CD14-positive monocyte (primary cell): ENCODE data around the gene DLGAP4. TPM values are rescaled to one million over a fixed set of nuclear protein-coding genes. Genes with fewer than 3 reads are reported as not detected.

Source experiments
- DNase-seq, 3 donors: peaks; one replicate each; pipeline ENCODE4 v3.0.0-alpha.2; 2011 to 2022
- H2AFZ ChIP-seq: 2 replicates; pipeline ENCODE4 v1.6.0; 2012; ENCODE audit warnings: mild to moderate bottlenecking, low read depth, low read length, inconsistent platforms; ENCODE audit not compliant: insufficient read depth, poor library complexity, severe bottlenecking
- H3K27ac ChIP-seq, 2 donors: 1 replicate in 1 of 2; 2 replicates in 1 of 2; pipeline ENCODE4 v1.5.1; 2012 to 2013; ENCODE audit warnings: low read length in 2 of 2, control low read depth in 1 of 2, inconsistent platforms in 1 of 2, low read depth in 1 of 2, mild to moderate bottlenecking in 1 of 2
- H3K27me3 ChIP-seq, 2 donors: one replicate each; pipeline versions ENCODE4 v1.6.0 to v1.6.1; 2011 to 2013; ENCODE audit warnings: low read length in 2 of 2; ENCODE audit not compliant: control insufficient read depth in 2 of 2, insufficient read depth in 2 of 2
- H3K36me3 ChIP-seq, 2 donors: replicated peaks in 1 of 2; 1 replicate in 1 of 2; 2 replicates in 1 of 2; pipeline versions ENCODE4 v1.5.1 to v1.6.1; 2012 to 2013; ENCODE audit warnings: low read length in 2 of 2, control low read depth in 1 of 2, inconsistent platforms in 1 of 2, mild to moderate bottlenecking in 1 of 2; ENCODE audit not compliant: insufficient read depth in 2 of 2, control insufficient read depth in 1 of 2
- H3K4me1 ChIP-seq, 2 donors: 1 replicate in 1 of 2; 2 replicates in 1 of 2; pipeline versions ENCODE4 v1.5.1 to v1.6.1; 2012 to 2013; ENCODE audit warnings: low read length in 2 of 2, control low read depth in 1 of 2, inconsistent platforms in 1 of 2, mild to moderate bottlenecking in 1 of 2, moderate library complexity in 1 of 2; ENCODE audit not compliant: insufficient read depth in 2 of 2, control insufficient read depth in 1 of 2
- H3K4me2 ChIP-seq: replicated peaks from 2 replicates; pipeline ENCODE3; 2012; ENCODE audit warnings: low read length, moderate library complexity, mild to moderate bottlenecking; ENCODE audit not compliant: poor library complexity, severe bottlenecking; ENCODE audit errors: extremely low read depth
- H3K4me3 ChIP-seq, 3 experiments: fragments of 200-600 bp in 1 of 3; sonication (generic) in 1 of 3; replicated peaks in 1 of 3; 1 replicate in 2 of 3; 2 replicates in 1 of 3; pipeline ENCODE4 v1.5.1; 2011 to 2013; ENCODE audit warnings: low read length in 3 of 3, mild to moderate bottlenecking in 3 of 3, control low read depth in 2 of 3, low read depth in 2 of 3, inconsistent platforms in 1 of 3, moderate library complexity in 1 of 3
- H3K79me2 ChIP-seq: 2 replicates; pipeline ENCODE4 v1.6.0; 2012; ENCODE audit warnings: mild to moderate bottlenecking, control low read depth, inconsistent platforms, low read length, moderate library complexity; ENCODE audit not compliant: insufficient read depth
- H3K9ac ChIP-seq: 2 replicates; pipeline ENCODE4 v1.6.0; 2017; ENCODE audit warnings: low read length, mild to moderate bottlenecking; ENCODE audit not compliant: insufficient read depth, poor library complexity, severe bottlenecking
- H3K9me3 ChIP-seq, 2 donors: replicated peaks in 1 of 2; 1 replicate in 1 of 2; 2 replicates in 1 of 2; pipeline versions ENCODE4 v1.5.1 to v1.6.1; 2012 to 2013; ENCODE audit warnings: low read length in 2 of 2, control low read depth in 1 of 2; ENCODE audit not compliant: control insufficient read depth in 1 of 2, insufficient read depth in 1 of 2
- H4K20me1 ChIP-seq: 2 replicates; pipeline ENCODE4 v1.6.0; 2012; ENCODE audit warnings: mild to moderate bottlenecking, low read length, control low read depth, moderate library complexity; ENCODE audit not compliant: insufficient read depth
- H3K27ac Mint-ChIP-seq, 7 donors: one replicate each; pipeline ENCODE4 v1.8.0; 2020; ENCODE audit warnings: mild to moderate bottlenecking in 7 of 7, mixed read lengths in 7 of 7, moderate library complexity in 6 of 7, inconsistent platforms in 2 of 7
- H3K27me3 Mint-ChIP-seq, 3 donors: one replicate each; pipeline ENCODE4 v1.8.0; 2021 to 2022; ENCODE audit warnings: low read depth in 3 of 3, mild to moderate bottlenecking in 3 of 3, mixed read lengths in 3 of 3, moderate library complexity in 3 of 3, inconsistent platforms in 1 of 3
- H3K36me3 Mint-ChIP-seq, 2 donors: one replicate each; pipeline ENCODE4 v1.8.0; 2020; ENCODE audit warnings: mixed read lengths in 2 of 2, inconsistent platforms in 1 of 2, mild to moderate bottlenecking in 1 of 2
- H3K4me1 Mint-ChIP-seq: one replicate; pipeline ENCODE4 v1.8.0; 2020; ENCODE audit warnings: mild to moderate bottlenecking, mixed read lengths
- H3K4me3 Mint-ChIP-seq, 2 donors: one replicate each; pipeline ENCODE4 v1.8.0; 2020; ENCODE audit warnings: mild to moderate bottlenecking in 2 of 2, mixed read lengths in 2 of 2, moderate library complexity in 1 of 2
- H3K9me3 Mint-ChIP-seq, 7 donors: one replicate each; pipeline ENCODE4 v1.8.0; 2020 to 2022; ENCODE audit warnings: mixed read lengths in 7 of 7, mild to moderate bottlenecking in 6 of 7, moderate library complexity in 6 of 7, inconsistent platforms in 2 of 7
- CTCF ChIP-seq: fragments of 200-600 bp; IDR thresholded peaks from one replicate; pipeline ENCODE4 v1.8.0; 2022; ENCODE audit warnings: antibody characterized with exemption, mild to moderate bottlenecking
- WGBS: methylation state at CpG from one replicate; pipeline ENCODE4 v1.1.5; 2013; ENCODE audit warnings: missing lambda C conversion rate; ENCODE audit not compliant: insufficient coverage; 5-methylcytosine and 5-hydroxymethylcytosine counted together
- intact Hi-C, 2 donors: fragments of 100-400 bp; cut with micrococcal nuclease; formaldehyde crosslinking; loops; one replicate each; pipeline versions ENCODE4 v1.15.0 to v1.15.1; 2023
- polyA plus RNA-seq, 3 donors: library from polyadenylated mRNA; depleted of rRNA in 1 of 3; unstranded in 2 of 3; stranded (reverse) in 1 of 3; fragments of 300-500 nt in 2 of 3; fragments of >200 nt in 1 of 3; fragmentation: Illumina TruSeq in 2 of 3; gene quantifications; 1 replicate in 2 of 3; 2 replicates in 1 of 3; pipeline ENCODE4 v1.2.3, GENCODE V29; 2012 to 2021

The DLGAP4 gene
- polyA plus RNA-seq, 3 donors = 9.9 to 52.7 (median 17.6) TPM

GRCh38 chr20:36304786-36305495, 1.2 kb upstream of the DLGAP4 start:
- no peak overlapping the region for H3K27ac ChIP-seq
- peaks cover 59 to 80% (median 60%) of the 10 kb centered on the region in 3 donors for H3K27me3 Mint-ChIP-seq
- no peak for DNase-seq
- H3K4me1 ChIP-seq = peaks cover 0 to 3% of the 10 kb centered on the region in 2 donors
- WGBS = 53% methylated on average over 6 of the region's 10 CpGs
- H3K27me3 ChIP-seq = peaks cover 30 to 76% of the 10 kb centered on the region in 2 donors
- H3K79me2 ChIP-seq = no peaks in the 10 kb centered on the region
- H2AFZ ChIP-seq = no peak overlapping the region
- no peak overlapping the region for H3K9ac ChIP-seq
- H3K4me3 Mint-ChIP-seq = peak overlapping the region in 1 of 2 donors; percentile 75
- H3K9me3 ChIP-seq = peaks cover 0 to 12% of the 10 kb centered on the region in 2 donors
- intact Hi-C loops = no loop called here
- TF ChIP-seq CTCF = no peak
- peaks cover 0 to 20% (median 5%) of the 10 kb centered on the region in 7 donors for H3K9me3 Mint-ChIP-seq
- peaks cover 0 to 2% of the 10 kb centered on the region in 2 donors for H3K36me3 Mint-ChIP-seq
- no peaks in the 10 kb centered on the region for H4K20me1 ChIP-seq
- H3K36me3 ChIP-seq = no peaks in the 10 kb centered on the region
- H3K4me1 Mint-ChIP-seq = peaks cover 5% of the 10 kb centered on the region
- H3K27ac Mint-ChIP-seq = no peak overlapping the region
- H3K4me2 ChIP-seq = no peak overlapping the region
- H3K4me3 ChIP-seq = no peak overlapping the region

DNA sequence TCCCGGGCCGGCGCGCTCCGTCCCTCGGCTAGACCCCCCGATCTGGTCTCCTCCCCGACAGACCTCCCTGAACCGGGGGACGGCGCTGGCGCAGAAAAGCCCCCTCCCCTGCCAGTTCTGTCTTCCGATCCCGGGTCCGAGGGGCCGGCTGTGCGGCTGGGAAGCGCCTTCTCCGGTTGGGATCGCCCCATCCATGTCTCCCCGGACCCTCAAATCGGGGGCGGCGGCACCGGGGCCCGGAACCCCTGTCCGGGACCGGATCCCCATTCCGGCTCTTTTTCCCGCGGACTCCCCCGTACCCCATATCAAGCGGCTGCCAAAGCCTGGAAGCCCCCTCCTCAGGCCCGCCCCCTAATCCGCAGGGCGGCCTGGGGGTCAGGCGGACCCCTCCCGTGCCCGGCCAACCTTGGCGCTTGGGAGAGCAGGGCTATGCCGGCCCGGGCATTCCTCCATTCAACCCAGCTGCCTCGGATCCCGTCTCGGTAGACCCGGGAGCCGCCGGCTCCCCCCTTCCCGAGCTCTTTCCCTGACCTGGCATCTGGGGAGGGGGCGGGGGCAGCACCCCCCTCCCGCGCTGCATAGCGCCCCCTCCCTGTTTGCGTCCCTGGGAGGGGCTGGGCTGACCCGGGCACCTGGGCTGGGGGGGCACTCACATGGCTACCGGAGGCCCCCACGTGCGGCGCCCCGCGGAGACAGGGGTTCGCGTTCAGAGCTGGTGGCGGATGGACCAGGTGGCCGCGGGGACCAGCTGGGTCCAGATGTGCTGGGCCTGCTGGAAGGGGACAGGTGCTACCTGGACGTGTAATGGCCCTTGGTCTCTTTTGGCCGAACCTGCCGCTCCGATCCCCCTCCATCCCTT, 643 bp downstream of the DLGAP4 start:
- Histone ChIP-seq H3K4me1 (peaks cover 0 to 3% of the 10 kb centered on the region in 2 donors), H3K9ac (no peak overlapping the region), H2AFZ (no peak overlapping the region), H3K4me3 (no peak overlapping the region), H3K27me3 (peaks cover 30 to 70% of the 10 kb centered on the region in 2 donors), H4K20me1 (no peaks in the 10 kb centered on the region), H3K79me2 (no peaks in the 10 kb centered on the region), H3K9me3 (peaks cover 0 to 12% of the 10 kb centered on the region in 2 donors), H3K36me3 (no peaks in the 10 kb centered on the region), H3K4me2 (no peak overlapping the region), H3K27ac (no peak overlapping the region)
- 2% methylated on average over 63 of the region's 70 CpGs for WGBS
- TF ChIP-seq CTCF = no peak
- Mint-ChIP-seq H3K27me3 (peaks cover 62 to 81% (median 66%) of the 10 kb centered on the region in 3 donors), H3K27ac (no peak overlapping the region), H3K4me1 (peaks cover 5% of the 10 kb centered on the region), H3K9me3 (peaks cover 0 to 20% (median 5%) of the 10 kb centered on the region in 7 donors), H3K36me3 (peaks cover 0 to 2% of the 10 kb centered on the region in 2 donors), H3K4me3 (peak overlapping the region in 1 of 2 donors; percentile 43)
- intact Hi-C loops = no loop called here
- no peak for DNase-seq
